Brain microvascular endothelial cell (primary cell): ENCODE data around the gene EVC2.

ENCODE experiments used
- DNase-seq: peaks from one replicate; pipeline ENCODE4 v3.0.0-alpha.2; 2020
- H3K27ac ChIP-seq: fragments of 250-450 bp; sonication (Bioruptor Pico); 2 replicates; pipeline ENCODE4 v1.5.1; 2020; ENCODE audit warnings: mild to moderate bottlenecking, moderate library complexity
- H3K27me3 ChIP-seq: fragments of 250-450 bp; sonication (Bioruptor Pico); replicated peaks from 2 replicates; pipeline ENCODE4 v1.5.1; 2020; ENCODE audit warnings: mild to moderate bottlenecking
- H3K36me3 ChIP-seq: fragments of 250-450 bp; sonication (Bioruptor Pico); replicated peaks from 2 replicates; pipeline ENCODE4 v1.5.1; 2020; ENCODE audit warnings: mild to moderate bottlenecking
- H3K4me3 ChIP-seq: 2 replicates; pipeline ENCODE4 v1.5.1; 2011; ENCODE audit warnings: low read depth, mild to moderate bottlenecking, control low read depth, low read length, moderate library complexity
- CTCF ChIP-seq: IDR thresholded peaks from 2 replicates; pipeline ENCODE4 v1.5.1; 2011; ENCODE audit warnings: low read depth, mild to moderate bottlenecking, moderate library complexity, low read length, control low read depth, inconsistent platforms; ENCODE audit errors: missing control alignments
- in situ Hi-C: cut with HindIII; loops from 2 replicates; pipeline ENCODE4 v1.10.0; 2017; ENCODE audit warnings: low sequenced_read_pairs, low pct_ligation_motif_present

Gene EVC2

DNA sequence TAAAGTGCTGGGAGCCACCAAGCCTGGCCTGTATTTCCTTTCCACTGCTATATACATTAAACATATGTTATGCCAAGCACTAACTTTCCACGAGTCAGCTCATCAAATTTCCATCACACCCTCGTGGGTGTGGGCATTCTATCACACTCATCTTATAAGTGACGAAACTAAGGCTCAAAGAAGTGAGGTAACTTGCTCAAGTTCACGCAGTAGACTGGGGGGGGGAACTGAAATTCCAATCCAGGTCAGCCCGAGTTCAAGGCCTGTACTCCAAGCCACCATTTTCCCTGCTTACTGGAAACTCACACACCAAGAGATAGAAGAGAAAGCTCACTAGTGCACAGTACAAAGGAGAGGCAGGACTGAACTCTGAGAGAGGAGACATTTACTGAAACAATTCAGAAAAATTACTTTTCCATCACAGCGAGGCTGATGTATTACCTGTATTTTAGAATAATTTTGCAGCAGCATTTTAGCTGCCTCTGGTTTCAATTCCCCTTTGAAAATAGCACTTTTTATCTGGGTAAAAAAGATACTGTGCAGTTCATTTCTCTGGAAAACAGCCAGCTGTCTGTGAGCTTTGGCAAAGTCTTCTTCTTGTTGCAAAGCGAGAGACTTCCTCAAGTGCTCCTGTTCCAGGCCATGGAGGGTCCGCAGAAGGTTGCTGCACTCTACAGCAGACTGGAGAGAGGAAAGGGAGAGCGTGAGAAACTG is 76.8 kb downstream of the EVC2 start:
- Histone ChIP-seq H3K27me3 (no peaks in the 10 kb centered on the region), H3K36me3 (peaks cover 20% of the 10 kb centered on the region), H3K4me3 (no peak overlapping the region), H3K27ac (no peak overlapping the region)
- in situ Hi-C loops: no loop called here
- TF ChIP-seq CTCF: no peak
- no peak for DNase-seq

DNA sequence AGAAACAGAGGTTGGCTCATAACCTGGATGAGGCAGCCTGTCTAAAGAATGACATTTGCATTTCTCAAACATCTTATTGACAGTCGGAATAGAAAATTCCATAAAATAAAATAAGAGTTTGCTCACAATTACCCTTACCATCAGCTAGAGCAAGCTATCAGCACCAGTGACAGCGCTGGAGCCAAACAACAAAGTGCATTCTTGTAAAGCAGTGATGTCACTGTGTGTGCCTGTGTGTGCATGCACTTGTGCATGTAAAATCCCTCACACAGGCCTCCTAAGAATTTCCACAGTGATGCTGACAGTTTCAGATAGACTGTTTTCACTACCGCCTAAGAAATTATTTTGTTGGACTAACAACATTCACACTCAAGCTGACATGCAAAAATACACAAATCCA is 77.6 kb downstream of the EVC2 start:
- Histone ChIP-seq H3K27ac (no peak overlapping the region), H3K36me3 (peaks cover 20% of the 10 kb centered on the region), H3K4me3 (no peak overlapping the region), H3K27me3 (no peaks in the 10 kb centered on the region)
- in situ Hi-C loops: no loop called here
- no peak for TF ChIP-seq CTCF
- DNase-seq: no peak

GRCh38 chr4:5629542-5629941 is 78.8 kb downstream of the EVC2 start:
- no peak overlapping the region for H3K27ac ChIP-seq
- no peak for TF ChIP-seq CTCF
- H3K27me3 ChIP-seq: no peaks in the 10 kb centered on the region
- in situ Hi-C loops: no loop called here
- peaks cover 32% of the 10 kb centered on the region for H3K36me3 ChIP-seq
- H3K4me3 ChIP-seq: no peak overlapping the region
- no peak for DNase-seq

DNA sequence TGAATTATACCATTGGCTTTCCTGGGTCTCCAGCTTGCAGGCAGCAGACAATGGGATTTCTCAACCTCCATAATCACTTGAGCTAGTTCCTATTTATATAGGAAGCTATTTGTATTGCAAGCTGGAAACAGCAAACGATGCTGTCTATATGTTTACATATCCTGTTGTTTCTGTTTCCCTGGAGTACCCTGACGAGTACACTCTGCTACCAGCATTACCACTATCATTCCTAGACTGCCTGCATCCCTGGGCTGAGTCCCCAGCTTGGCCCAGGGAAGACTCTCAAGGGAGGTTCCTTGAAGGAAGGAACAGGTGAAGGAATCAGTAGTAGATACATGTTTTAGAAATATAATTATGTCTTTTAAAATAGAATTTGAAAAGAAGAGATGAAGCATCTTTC is 81.4 kb downstream of the EVC2 start:
- Histone ChIP-seq H3K27me3 (no peaks in the 10 kb centered on the region), H3K36me3 (peaks cover 44% of the 10 kb centered on the region), H3K27ac (no peak overlapping the region), H3K4me3 (no peak overlapping the region)
- no peak for TF ChIP-seq CTCF
- in situ Hi-C loops: no loop called here
- no peak for DNase-seq

- no peak for DNase-seq
- Histone ChIP-seq H3K4me3 (no peak overlapping the region), H3K27ac (no peak overlapping the region), H3K27me3 (no peaks in the 10 kb centered on the region), H3K36me3 (peaks cover 39% of the 10 kb centered on the region)
- in situ Hi-C loops: no loop called here
- no peak for TF ChIP-seq CTCF
These were observed 85.8 kb downstream of the EVC2 start for GRCh38 chr4:5622596-5622995.
